GM19455 (cell line): Measurements from ENCODE around the gene DPM3.
"Not testable (repeated sequence)": the region's sequence is repeated elsewhere in the genome, so short reads cannot be mapped to it uniquely, and the experiment has no call there.

Experiments
- ATAC-seq: cut with Tn5 transposase; IDR thresholded peaks from one replicate; pipeline ENCODE4 v1.9.1; 2021; ENCODE audit not compliant: unreplicated experiment

The DPM3 gene

GRCh38 chr1:155139895-155140629, at the start of gene DPM3:
Gene DPM3 (minus strand): TSS chr1:155140531. CDS start chr1:155140240, 291 bp downstream.
- ATAC-seq: peak; percentile 62

- not testable (repeated sequence) for ATAC-seq
Observed at GRCh38 chr1:155189926-155190325, 49.6 kb upstream of the DPM3 start.

- ATAC-seq: no peak
Observed at GRCh38 chr1:155188268-155188667, 47.9 kb upstream of the DPM3 start.

- no peak for ATAC-seq
Observed at GRCh38 chr1:155187456-155187891, 47.1 kb upstream of the DPM3 start.

GRCh38 chr1:155186794-155187455, 46.6 kb upstream of the DPM3 start:
- no peak for ATAC-seq

GRCh38 chr1:155186067-155186793, 45.9 kb upstream of the DPM3 start:
- ATAC-seq: no peak

- ATAC-seq: no peak
Observed at GRCh38 chr1:155185783-155186066, 45.4 kb upstream of the DPM3 start.

GRCh38 chr1:155184835-155185782, 44.8 kb upstream of the DPM3 start:
- ATAC-seq: peak; percentile 88

GRCh38 chr1:155184351-155184811, 44.0 kb upstream of the DPM3 start:
- no peak for ATAC-seq

GRCh38 chr1:155183775-155184221, 43.5 kb upstream of the DPM3 start:
- no peak for ATAC-seq

- no peak for ATAC-seq
Observed at GRCh38 chr1:155182052-155182550, 41.8 kb upstream of the DPM3 start.

- ATAC-seq: no peak
Observed at GRCh38 chr1:155181371-155182051, 41.2 kb upstream of the DPM3 start.

- ATAC-seq: no peak
Observed at GRCh38 chr1:155179112-155180031, 39.0 kb upstream of the DPM3 start.

GRCh38 chr1:155178441-155179111, 38.2 kb upstream of the DPM3 start:
- ATAC-seq: no peak

GRCh38 chr1:155177918-155178281, 37.6 kb upstream of the DPM3 start:
- no peak for ATAC-seq

GRCh38 chr1:155177192-155177917, 37.0 kb upstream of the DPM3 start:
- ATAC-seq: no peak

- no peak for ATAC-seq
Observed at GRCh38 chr1:155176544-155177071, 36.3 kb upstream of the DPM3 start.
